ENCODE data around the gene STOML1.

DNA sequence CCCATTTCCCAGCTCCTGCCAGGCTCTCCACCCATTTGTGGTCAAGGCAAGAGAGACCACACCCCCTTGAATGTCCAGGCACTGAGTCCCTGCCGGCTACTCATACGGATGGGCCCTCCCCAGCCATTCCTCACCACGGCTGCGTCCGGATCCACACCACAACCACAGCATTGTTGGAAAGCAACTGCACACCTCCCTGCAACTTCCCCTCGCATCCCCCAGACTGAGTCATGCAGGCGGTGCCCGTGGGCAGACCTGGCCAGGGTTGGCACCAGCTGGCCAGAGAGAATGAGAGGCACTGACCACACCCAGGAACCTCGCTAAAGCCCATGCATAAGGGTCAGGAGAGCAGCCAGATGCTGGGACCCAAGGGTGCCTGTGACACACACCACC, 35.4 kb downstream of the STOML1 start:
- no peak for TF ChIP-seq POLR2A (IDR thresholded peaks at IDR 0.05; ENCODE audit: low read depth, low read length)
- TF ChIP-seq POLR2AphosphoS5 (IDR thresholded peaks at IDR 0.05; ENCODE audit: low read depth, low read length): no peak
- TF ChIP-seq TAF1 (IDR thresholded peaks at IDR 0.05; ENCODE audit: borderline replicate concordance, low read depth, low read length): no peak

Data from GM12892 (cell line).